B cell (primary cell): ENCODE data around the gene LMAN1L. TPM values are rescaled to one million over a fixed set of nuclear protein-coding genes. Genes with fewer than 3 reads are reported as not detected.

Experiments used
- ATAC-seq: fragments of 200-7000 bp; cut with Tn5 transposase; one replicate; pipeline ENCODE4 v1.10.0; 2021; ENCODE audit warnings: low read depth, mild to moderate bottlenecking, moderate number of reproducible peaks, moderate library complexity
- CTCF ChIA-PET: fragments of 350-600 bp; sonication (Branson Sonifier 250); formaldehyde crosslinking; loops from one replicate; lab custom pipeline; 2021; ENCODE audit warnings: antibody characterized with exemption, inconsistent platforms; lab: Charles Lee
- POLR2A ChIA-PET: fragments of 350-600 bp; sonication (Branson Sonifier 250); formaldehyde crosslinking; loops from one replicate; lab custom pipeline; 2021; ENCODE audit warnings: antibody characterized with exemption; lab: Charles Lee
- DNase-seq: peaks from one replicate; pipeline ENCODE4 v3.0.0; 2013
- H2AFZ ChIP-seq: 2 replicates; pipeline ENCODE4 v1.6.1; 2012; ENCODE audit warnings: mild to moderate bottlenecking, low read depth, low read length; ENCODE audit not compliant: insufficient read depth, poor library complexity, severe bottlenecking
- H3K27ac ChIP-seq, 2 donors: 1 replicate in 1 of 2; 2 replicates in 1 of 2; pipeline ENCODE4 v1.5.1; 2012 to 2013; ENCODE audit warnings: low read length in 2 of 2, mild to moderate bottlenecking in 2 of 2, moderate library complexity in 1 of 2
- H3K27me3 ChIP-seq, 4 experiments: fragments of 200-600 bp in 1 of 4; sonication (generic) in 1 of 4; replicated peaks in 1 of 4; 1 replicate in 2 of 4; 2 replicates in 2 of 4; pipeline versions ENCODE4 v1.6.1 to v1.7.0; 2013 to 2016; ENCODE audit warnings: low read length in 3 of 4, mild to moderate bottlenecking in 2 of 4, mixed read lengths in 1 of 4, moderate library complexity in 1 of 4; ENCODE audit not compliant: insufficient read depth in 4 of 4, control insufficient read depth in 3 of 4; ENCODE audit errors: control extremely low read depth in 1 of 4
- H3K36me3 ChIP-seq, 2 experiments: replicated peaks in 1 of 2; 1 replicate in 1 of 2; 2 replicates in 1 of 2; pipeline versions ENCODE4 v1.6.1 to v1.7.1; 2013; ENCODE audit warnings: low read length in 1 of 2; ENCODE audit not compliant: insufficient read depth in 2 of 2, control insufficient read depth in 1 of 2; ENCODE audit errors: control extremely low read depth in 1 of 2, extremely low read depth in 1 of 2
- H3K4me1 ChIP-seq, 2 donors: fragments of 200-600 bp in 1 of 2; sonication (generic) in 1 of 2; 1 replicate in 1 of 2; 2 replicates in 1 of 2; pipeline versions ENCODE4 v1.5.1 to v1.6.1; 2013 to 2017; ENCODE audit warnings: low read length in 2 of 2; ENCODE audit not compliant: control insufficient read depth in 2 of 2, insufficient read depth in 2 of 2
- H3K4me2 ChIP-seq: replicated peaks from 2 replicates; pipeline ENCODE3; 2012; ENCODE audit warnings: mild to moderate bottlenecking, low read depth, low read length; ENCODE audit not compliant: poor library complexity, severe bottlenecking
- H3K4me3 ChIP-seq, 5 experiments: fragments of 200-600 bp in 1 of 5; sonication (generic) in 1 of 5; 1 replicate in 3 of 5; 2 replicates in 2 of 5; pipeline versions ENCODE4 v1.5.1 to v1.7.0; 2011 to 2016; ENCODE audit warnings: low read length in 4 of 5, mild to moderate bottlenecking in 4 of 5, low read depth in 2 of 5, control low read depth in 1 of 5, moderate library complexity in 1 of 5; ENCODE audit not compliant: insufficient read depth in 1 of 5; ENCODE audit errors: control extremely low read depth in 1 of 5, extremely low read depth in 1 of 5
- H3K79me2 ChIP-seq: fragments of 200-600 bp; sonication (generic); one replicate; pipeline ENCODE4 v1.6.0; 2016; ENCODE audit warnings: low read length; ENCODE audit not compliant: control insufficient read depth, insufficient read depth
- H3K9ac ChIP-seq: fragments of 200-600 bp; sonication (generic); 2 replicates; pipeline ENCODE4 v1.6.1; 2017; ENCODE audit warnings: mild to moderate bottlenecking, low read length, moderate library complexity
- H3K9me3 ChIP-seq, 3 donors: one replicate each; pipeline versions ENCODE4 v1.6.1 to v1.7.1; 2013; ENCODE audit warnings: low read length in 2 of 3; ENCODE audit not compliant: control insufficient read depth in 2 of 3, insufficient read depth in 1 of 3; ENCODE audit errors: control extremely low read depth in 1 of 3
- H4K20me1 ChIP-seq: 2 replicates; pipeline ENCODE4 v1.6.0; 2012; ENCODE audit warnings: mild to moderate bottlenecking, low read length; ENCODE audit not compliant: insufficient read depth, control insufficient read depth, poor library complexity, severe bottlenecking
- H3K27ac Mint-ChIP-seq: one replicate; pipeline ENCODE4 v1.8.0; 2021; ENCODE audit warnings: mixed read lengths
- H3K27me3 Mint-ChIP-seq: one replicate; pipeline ENCODE4 v1.8.0; 2021; ENCODE audit warnings: mixed read lengths
- H3K4me1 Mint-ChIP-seq: one replicate; pipeline ENCODE4 v1.8.0; 2021; ENCODE audit warnings: mixed read lengths
- H3K4me3 Mint-ChIP-seq: one replicate; pipeline ENCODE4 v1.8.0; 2021; ENCODE audit warnings: mixed read lengths
- H3K9me3 Mint-ChIP-seq: one replicate; pipeline ENCODE4 v1.8.0; 2022; ENCODE audit warnings: mixed read lengths; ENCODE audit not compliant: insufficient read depth
- CTCF ChIP-seq: fragments of 200-600 bp; IDR thresholded peaks from one replicate; pipeline ENCODE4 v1.8.0; 2022; ENCODE audit warnings: antibody characterized with exemption, mild to moderate bottlenecking
- EZH2 ChIP-seq: IDR thresholded peaks from 2 replicates; pipeline ENCODE4 v1.6.1; 2012; ENCODE audit warnings: borderline replicate concordance, low read depth, mild to moderate bottlenecking, moderate library complexity, low read length; ENCODE audit not compliant: insufficient read depth, poor library complexity, severe bottlenecking
- WGBS: methylation state at CpG from one replicate; pipeline ENCODE4 v1.1.5; 2013; ENCODE audit warnings: missing lambda C conversion rate; ENCODE audit not compliant: insufficient coverage; 5-methylcytosine and 5-hydroxymethylcytosine counted together
- intact Hi-C: fragments of 100-400 bp; cut with micrococcal nuclease; formaldehyde crosslinking; loops from one replicate; pipeline ENCODE4 v1.10.0; 2022
- polyA plus RNA-seq: library from polyadenylated mRNA; depleted of rRNA; stranded (reverse); fragments of >200 nt; gene quantifications from 2 replicates; pipeline ENCODE4 v1.2.3, GENCODE V29; 2012
- total RNA-seq, 2 donors: library from RNA; stranded (reverse); fragments of 120-200 nt in 1 of 2; gene quantifications; 1 replicate in 1 of 2; 2 replicates in 1 of 2; pipeline versions ENCODE4 v1.2.3 to v1.2.4, GENCODE V29; 2013 to 2022

Gene LMAN1L
- total and polyA plus RNA-seq, 2 donors (not counting 1 experiment from before 2014, with no cell fraction given) = 0.60 to 1.1 TPM

DNA sequence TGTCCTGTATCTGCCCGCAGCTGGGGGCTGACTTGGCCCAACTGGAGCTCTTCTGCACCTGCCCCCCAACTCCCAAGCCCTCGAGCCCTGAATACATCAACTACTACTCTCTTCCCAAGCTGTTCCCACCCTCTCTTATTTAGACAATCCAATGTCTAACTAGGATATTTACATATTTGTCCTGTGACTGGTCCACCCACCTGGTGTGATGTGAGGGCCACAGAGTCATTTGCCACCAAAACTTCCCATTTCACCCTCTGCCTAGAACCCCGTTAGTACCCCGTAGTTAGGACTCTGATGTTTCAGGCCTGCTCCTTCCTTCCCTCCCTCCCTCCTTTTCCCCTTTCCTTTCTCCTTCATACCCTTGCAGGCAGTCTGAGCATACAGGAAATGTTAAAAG, 20.2 kb downstream of the LMAN1L start:
- Mint-ChIP-seq H3K9me3 (no peaks in the 10 kb centered on the region), H3K4me1 (peaks cover 8% of the 10 kb centered on the region), H3K4me3 (no peak overlapping the region), H3K27ac (no peak overlapping the region), H3K27me3 (peaks cover 16% of the 10 kb centered on the region)
- Histone ChIP-seq H3K9me3 (peaks cover 0 to 6% (median 0%) of the 10 kb centered on the region in 3 donors), H3K79me2 (no peaks in the 10 kb centered on the region), H3K27ac (no peak overlapping the region), H2AFZ (no peak overlapping the region), H3K4me2 (no peak overlapping the region), H4K20me1 (no peaks in the 10 kb centered on the region), H3K4me1 (peaks cover 0 to 13% of the 10 kb centered on the region in 2 donors), H3K4me3 (no peak overlapping the region), H3K27me3 (peaks cover 0 to 16% (median 4%) of the 10 kb centered on the region in 4 experiments), H3K9ac (no peak overlapping the region), H3K36me3 (peaks cover 0 to 2% of the 10 kb centered on the region in 2 experiments)
- no peak for TF ChIP-seq EZH2
- no peak for TF ChIP-seq CTCF
- ATAC-seq (no peak), DNase-seq (no peak)
- CTCF ChIA-PET = interaction anchor here (0.8 to 6.6 kb wide), 4 partner anchors 12 to 69 kb away, joined by 3 to 46 read pairs (median 4); no protein-coding TSS in a partner anchor
- intact Hi-C loops = no loop called here
- POLR2A ChIA-PET = no interaction called here
- WGBS = 93% methylated on average over 2 of the region's 4 CpGs

GRCh38 chr15:74833376-74834107, 20.9 kb downstream of the LMAN1L start:
- ChIA-PET CTCF (interaction anchor here (0.8 to 6.6 kb wide), 8 partner anchors 11 to 201 kb away, joined by 3 to 46 read pairs (median 3); no protein-coding TSS in a partner anchor), POLR2A (interaction anchor here (0.9 kb wide), 1 partner anchor 33 kb away, joined by 3 read pairs; no protein-coding TSS in a partner anchor)
- 27% methylated on average over 8 of the region's 12 CpGs for WGBS

More at GRCh38 chr15:74833376-74834107, 20.9 kb downstream of the LMAN1L start:
- ATAC-seq (no peak), DNase-seq (no peak)
- Histone ChIP-seq H3K4me2 (no peak overlapping the region), H3K9ac (no peak overlapping the region), H3K27me3 (peaks cover 0 to 9% (median under 1%) of the 10 kb centered on the region in 4 experiments), H2AFZ (no peak overlapping the region), H3K79me2 (no peaks in the 10 kb centered on the region), H3K4me3 (no peak overlapping the region), H4K20me1 (no peaks in the 10 kb centered on the region), H3K27ac (no peak overlapping the region), H3K36me3 (peaks cover 0 to 2% of the 10 kb centered on the region in 2 experiments), H3K9me3 (peaks cover 0 to 2% (median 0%) of the 10 kb centered on the region in 3 donors), H3K4me1 (peaks cover 0 to 13% of the 10 kb centered on the region in 2 donors)
- Mint-ChIP-seq H3K9me3 (no peaks in the 10 kb centered on the region), H3K4me3 (no peak overlapping the region), H3K27ac (no peak overlapping the region), H3K27me3 (peaks cover 9% of the 10 kb centered on the region), H3K4me1 (peaks cover 8% of the 10 kb centered on the region)
- TF ChIP-seq CTCF = no peak
- intact Hi-C loops = no loop called here
